GM21360 (cell line): ENCODE results near the gene AFM.

Experiments
- ATAC-seq: cut with Tn5 transposase; IDR thresholded peaks from one replicate; pipeline ENCODE4 v1.9.1; 2021; ENCODE audit warnings: mild to moderate bottlenecking, moderate library complexity; ENCODE audit not compliant: unreplicated experiment

The AFM gene

GRCh38 chr4:73448448-73449203, 32.9 kb upstream of the AFM start:
- no peak for ATAC-seq

DNA sequence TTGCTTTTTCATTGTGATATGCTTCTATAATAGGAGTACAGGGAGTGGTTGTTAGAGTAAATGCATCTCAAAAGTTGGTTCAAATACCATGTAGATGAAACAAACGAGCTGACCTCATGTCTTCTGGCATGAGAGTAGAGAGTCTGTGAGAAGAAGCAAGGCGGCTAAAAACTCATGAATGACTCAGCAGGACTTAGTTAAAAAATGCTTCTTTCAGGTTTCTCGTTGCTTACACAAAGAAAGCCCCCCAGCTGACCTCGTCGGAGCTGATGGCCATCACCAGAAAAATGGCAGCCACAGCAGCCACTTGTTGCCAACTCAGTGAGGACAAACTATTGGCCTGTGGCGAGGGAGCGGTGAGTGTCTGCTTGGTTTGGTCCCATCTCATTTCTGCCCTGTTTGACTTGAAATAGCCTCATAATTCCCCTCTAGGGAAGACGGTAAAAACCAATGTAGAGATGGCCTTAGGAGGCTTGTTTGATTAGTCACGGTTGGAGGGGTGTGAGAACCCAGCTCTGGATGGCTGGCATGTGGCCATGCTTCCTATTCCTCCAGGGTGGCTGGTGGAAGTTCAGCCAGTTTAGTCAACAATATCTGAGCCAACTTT, 31.0 kb upstream of the AFM start:
- ATAC-seq: no peak

- no peak for ATAC-seq
Measured at GRCh38 chr4:73451404-73451803, 30.1 kb upstream of the AFM start.

- no peak for ATAC-seq
Measured at GRCh38 chr4:73451981-73452747, 29.4 kb upstream of the AFM start.

GRCh38 chr4:73452953-73453700, 28.4 kb upstream of the AFM start:
- no peak for ATAC-seq

GRCh38 chr4:73453701-73454005, 27.9 kb upstream of the AFM start:
- ATAC-seq: no peak

DNA sequence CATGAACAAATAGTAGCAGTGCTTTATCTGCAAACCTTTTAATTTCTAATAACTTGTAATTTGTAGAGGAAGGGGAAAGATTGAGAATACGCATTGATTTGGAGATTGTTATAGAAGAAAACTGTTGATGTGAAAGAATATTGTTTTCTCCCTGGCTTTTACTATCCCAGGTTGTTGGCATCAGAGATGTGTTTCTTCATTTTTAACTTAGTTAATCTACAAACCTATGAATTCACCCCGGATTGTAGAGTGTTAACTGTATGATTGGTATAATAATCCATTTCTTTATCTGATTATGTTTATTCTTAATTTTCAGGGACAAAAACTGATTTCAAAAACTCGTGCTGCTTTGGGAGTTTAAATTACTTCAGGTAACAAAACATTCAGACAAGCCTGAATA, 26.6 kb upstream of the AFM start:
- no peak for ATAC-seq

DNA sequence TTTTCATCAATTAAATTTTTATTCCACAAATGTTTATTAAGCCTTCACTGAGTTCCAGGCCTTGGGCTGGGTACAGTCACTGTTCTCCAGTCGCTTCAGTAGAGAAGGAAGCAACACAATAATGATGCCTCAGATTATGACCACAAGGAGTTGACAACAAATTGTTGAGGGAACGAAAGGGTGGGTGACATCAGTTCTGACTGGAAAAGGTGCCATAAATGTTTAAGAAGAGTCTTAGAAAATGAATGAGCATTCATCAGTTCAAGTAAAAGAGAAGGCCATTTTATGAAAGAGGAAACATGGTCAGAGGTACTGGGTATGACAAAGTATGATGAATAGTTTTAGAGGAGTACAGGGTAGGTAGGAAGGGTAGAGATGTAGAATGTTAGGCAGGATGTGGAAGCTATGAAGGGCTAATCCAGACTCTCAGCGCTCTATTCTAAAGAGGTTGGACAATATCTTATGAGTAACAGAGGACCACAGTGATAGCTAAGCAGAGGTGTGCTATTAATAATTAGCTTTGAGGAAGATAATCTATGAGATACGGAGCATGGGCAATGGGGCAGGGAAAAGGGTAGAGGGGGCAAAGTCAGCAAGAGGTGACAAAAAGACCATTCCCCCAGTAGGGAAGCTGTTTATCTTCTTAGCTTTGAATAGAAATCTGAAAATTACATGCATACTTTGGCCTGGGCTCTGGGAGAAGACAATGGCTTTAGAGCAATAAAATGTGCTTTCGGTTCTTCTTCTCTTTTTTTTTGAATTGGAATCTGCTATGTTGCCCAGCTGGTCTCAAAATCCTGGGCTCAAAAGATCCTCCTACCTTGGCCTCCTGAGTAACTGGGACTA, 25.1 kb upstream of the AFM start:
- no peak for ATAC-seq

DNA sequence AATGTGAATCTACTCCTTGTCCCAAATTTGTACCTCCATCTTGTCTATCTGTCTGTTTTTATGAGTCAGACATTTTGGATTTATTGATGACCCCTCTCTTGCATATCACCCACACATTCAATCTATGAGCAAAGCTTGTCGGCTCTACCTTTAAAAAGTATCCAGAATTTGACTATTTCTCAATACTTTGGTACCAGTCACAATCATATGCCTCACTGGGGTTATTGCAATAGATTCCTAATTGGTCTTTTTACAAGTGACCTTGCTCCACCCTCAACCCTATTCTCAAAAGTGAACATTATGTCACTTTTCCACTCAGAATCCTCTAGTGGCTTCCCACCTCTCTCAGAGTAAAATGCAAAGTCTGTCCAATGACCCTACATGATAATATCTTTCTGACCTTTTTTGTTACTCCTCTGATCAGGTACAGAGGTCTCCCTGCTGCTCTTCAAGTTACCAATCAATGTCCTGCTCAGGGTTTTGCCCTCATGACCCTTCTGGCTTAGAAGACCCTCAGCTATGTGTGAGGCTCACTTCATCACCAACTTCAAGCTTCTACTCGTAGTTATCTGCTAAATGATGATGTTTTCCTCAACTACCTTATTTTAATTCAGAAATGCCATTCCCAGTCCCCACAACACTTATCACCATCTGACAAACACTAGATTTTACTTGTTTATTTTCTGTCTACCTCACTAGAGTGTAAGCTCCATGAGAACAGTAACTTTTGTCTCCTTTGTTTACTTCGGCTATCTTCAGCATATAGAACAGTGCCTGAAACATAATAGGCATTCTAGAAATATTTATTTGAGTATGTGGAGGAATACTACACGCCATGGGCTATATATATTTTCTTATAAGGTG, 23.1 kb upstream of the AFM start:
- no peak for ATAC-seq

- no peak for ATAC-seq
Measured at GRCh38 chr4:73459048-73459421, 22.5 kb upstream of the AFM start.

DNA sequence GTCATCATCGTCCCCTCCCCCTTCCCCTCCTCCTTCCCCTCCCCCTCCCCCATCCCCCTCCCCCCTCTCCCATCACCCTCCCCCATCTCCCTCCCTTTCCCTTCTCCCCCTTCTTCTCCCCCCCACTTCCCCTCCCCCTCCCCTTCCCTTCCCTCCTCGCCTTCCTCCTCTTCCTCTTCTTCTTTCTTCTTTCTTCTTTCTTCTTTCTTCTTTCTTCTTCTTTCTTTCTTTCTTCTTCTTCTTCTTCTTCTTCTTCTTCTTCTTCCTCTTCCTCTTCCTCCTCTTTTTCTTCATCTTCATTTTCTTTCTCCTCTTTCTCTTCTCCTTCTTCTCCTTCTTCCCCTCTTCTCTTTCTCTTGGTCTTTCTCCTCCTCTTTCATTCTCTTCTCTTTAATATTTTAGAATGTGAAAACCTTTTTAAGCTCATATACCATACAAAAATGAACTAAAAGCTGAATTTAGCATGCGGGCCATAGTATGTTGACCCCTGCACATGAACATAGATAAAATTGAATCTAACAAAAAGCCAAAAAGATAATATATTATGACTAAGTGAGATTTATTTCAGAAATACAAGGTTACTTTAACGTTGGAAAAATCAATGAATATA, 20.5 kb upstream of the AFM start:
- no peak for ATAC-seq

DNA sequence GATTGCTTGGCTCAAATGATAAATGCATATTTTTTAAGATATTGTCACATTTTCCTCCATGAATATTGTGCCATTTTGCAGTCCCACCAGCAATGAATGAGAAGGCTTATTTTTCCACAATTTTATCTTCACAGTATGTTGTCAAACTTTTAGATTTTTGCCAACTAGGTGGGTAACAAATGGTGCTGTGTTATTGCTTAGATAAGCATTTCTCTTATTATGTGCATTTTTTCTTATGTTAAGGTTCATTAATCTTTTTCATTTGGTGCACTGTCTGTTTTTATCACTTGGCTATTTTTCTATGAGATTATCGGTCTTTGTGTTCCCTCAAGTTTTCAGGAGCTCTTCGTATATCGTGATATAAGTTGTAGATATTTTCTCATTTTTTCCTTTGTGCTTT, 13.4 kb upstream of the AFM start:
- ATAC-seq: no peak

DNA sequence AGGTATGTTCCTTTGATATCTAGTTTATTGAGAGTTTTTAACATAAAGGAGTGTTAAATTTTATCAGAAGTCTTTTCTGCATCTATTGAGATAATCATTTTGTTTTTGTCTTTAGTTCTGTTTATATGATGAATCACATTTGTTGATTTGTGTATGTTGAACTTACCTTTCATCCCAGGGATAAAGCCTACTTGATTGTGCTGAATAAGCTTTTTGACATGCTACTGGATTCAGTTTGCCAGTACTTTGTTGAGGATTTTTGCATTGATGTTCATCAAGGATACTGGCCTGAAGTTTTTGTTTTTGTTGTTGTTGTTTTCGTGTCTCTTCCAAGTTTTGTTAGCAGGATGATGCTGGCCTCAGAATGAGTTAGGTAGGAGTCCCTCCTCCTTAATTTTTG, 10.8 kb upstream of the AFM start:
- no peak for ATAC-seq

GRCh38 chr4:73477176-73477575, 4.4 kb upstream of the AFM start:
- ATAC-seq: no peak

GRCh38 chr4:73479323-73479722, 2.2 kb upstream of the AFM start:
- no peak for ATAC-seq

DNA sequence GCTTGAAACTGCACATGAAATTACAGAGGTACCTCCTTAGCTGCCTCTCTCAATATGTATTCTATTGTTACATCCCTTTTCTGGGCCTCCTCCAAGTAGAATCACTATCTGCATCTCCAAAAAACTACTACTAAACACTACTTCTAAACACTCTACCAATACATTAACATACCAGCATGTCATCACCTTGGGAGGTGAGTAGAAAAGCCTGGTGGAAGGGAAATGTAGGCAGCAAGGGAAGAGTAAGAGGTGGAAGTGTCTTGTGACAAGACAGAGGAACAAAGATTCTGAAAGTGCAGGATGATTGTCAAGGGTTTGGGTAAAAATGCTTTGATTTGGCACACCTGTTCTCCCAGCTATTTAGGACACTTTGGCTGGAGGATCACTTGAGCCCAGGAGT, 3.5 kb downstream of the AFM start:
- no peak for ATAC-seq

DNA sequence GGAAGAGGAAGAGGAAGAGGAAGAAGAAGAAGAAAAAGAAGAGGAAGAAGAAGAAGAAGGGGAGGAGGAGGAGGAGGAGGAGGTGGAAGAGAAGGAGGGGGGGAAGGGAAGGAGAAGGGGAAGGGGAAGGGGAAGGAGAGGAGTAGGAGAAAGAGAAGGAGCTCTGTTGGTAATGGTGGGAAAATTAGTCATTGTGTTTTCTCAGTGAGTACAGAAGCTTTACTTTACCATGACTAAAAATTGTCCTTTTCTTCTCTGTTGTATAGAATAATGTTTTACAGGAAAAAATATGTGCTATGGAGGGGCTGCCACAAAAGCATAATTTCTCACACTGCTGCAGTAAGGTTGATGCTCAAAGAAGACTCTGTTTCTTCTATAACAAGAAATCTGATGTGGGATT, 4.1 kb downstream of the AFM start:
- no peak for ATAC-seq

DNA sequence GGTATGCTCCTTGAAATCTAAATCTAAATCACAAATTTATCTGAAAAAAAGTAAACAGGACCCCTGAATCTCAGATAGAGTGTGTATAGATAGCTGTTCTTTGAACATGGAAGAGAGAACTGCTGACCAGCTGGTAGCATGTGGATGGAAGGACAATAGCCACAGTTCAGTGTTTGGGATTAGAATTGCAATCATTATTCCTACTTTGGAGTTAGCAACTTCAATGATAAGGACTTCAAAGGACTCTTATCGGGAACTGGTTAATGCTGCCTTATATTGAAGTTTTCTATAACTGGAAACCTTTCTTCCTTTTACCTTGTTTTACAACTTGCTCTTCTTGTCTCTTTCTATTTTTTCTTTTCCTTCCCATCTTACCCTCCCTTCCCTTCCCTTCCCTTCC, 5.0 kb downstream of the AFM start:
- no peak for ATAC-seq

GRCh38 chr4:73487233-73487632, 5.7 kb downstream of the AFM start:
- no peak for ATAC-seq
